D341Med (cell line): ENCODE data around the gene EFS.
"Not testable (repeated sequence)": the region's sequence is repeated elsewhere in the genome, so short reads cannot be mapped to it uniquely, and the experiment has no call there.

Source experiments
- DNase-seq: peaks from one replicate; pipeline ENCODE4 v3.0.0; 2012; ENCODE audit warnings: low spot score

EFS gene

DNA sequence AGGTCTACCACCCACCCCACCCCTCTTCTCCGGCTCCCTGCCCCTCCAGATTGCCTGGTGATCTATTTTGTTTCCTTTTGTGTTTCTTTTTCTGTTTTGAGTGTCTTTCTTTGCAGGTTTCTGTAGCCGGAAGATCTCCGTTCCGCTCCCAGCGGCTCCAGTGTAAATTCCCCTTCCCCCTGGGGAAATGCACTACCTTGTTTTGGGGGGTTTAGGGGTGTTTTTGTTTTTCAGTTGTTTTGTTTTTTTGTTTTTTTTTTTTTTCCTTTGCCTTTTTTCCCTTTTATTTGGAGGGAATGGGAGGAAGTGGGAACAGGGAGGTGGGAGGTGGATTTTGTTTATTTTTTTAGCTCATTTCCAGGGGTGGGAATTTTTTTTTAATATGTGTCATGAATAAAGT is 39.2 kb downstream of the EFS start:
- DNase-seq, result not testable (repeated sequence)

- no peak for DNase-seq
Observed at GRCh38 chr14:23324993-23325392, 40.0 kb downstream of the EFS start.

DNA sequence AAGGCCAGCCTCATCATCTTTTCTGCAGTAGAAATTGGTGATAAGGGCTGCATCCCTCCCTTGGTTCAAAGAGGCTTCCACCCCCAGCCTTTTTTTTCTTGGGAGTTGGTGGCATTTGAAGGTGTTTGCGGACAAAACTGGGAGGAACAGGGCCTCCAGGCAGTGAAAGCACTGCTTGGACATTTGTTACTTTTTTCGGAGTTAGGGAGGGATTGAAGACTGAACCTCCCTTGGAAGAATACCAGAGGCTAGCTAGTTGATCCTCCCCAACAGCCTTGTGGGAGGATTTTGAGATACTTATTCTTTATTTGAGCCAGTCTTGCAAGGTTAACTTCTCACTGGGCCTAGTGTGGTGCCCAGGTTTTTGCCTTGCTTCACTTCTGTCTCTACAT is 40.5 kb downstream of the EFS start:
- DNase-seq, result no peak

- no peak for DNase-seq
Observed at GRCh38 chr14:23323838-23324454, 41.0 kb downstream of the EFS start.

DNA sequence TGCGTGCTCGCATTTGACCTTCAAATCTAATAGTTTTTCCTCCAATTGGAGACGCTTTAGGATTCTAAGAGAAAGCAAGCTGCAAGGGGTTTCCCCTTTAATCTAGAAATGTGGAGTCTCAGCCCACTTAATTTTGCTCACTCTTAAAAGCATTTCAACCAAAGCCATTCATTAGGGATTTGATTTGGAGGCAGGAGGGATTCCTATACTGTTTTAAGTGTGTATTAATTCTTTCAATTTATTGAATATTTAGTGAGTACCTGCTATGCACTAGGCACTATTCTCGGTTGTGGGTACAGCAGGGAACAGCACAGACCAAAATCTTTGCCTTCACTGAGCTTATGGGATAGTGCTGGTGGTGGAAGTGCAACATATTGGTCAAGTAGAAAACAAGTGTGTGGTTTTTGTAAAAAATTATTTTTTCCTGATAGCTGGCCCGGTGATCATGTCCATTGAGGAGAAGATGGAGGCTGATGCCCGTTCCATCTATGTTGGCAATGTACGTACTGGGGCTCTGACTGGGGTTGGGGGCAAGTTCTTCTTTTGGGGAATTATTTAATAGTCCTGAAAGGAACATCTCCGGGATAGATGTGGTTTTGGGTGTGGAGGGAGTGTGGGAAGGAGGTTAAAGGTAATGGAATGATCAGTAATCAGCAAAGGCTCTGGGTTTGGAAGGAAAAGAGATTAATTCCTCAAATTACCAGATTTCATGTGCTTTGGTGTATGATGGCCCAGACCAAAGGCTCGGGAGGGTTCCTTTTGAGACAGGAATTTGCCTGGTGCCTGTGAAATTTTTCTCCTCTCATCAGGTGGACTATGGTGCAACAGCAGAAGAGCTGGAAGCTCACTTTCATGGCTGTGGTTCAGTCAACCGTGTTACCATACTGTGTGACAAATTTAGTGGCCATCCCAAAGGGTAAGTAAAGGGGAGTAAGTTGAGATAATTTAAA is 42.1 kb downstream of the EFS start:
- no peak for DNase-seq

GRCh38 chr14:23321572-23322547 is 43.1 kb downstream of the EFS start:
- DNase-seq, result peak; percentile 69

- DNase-seq, result peak; percentile 97
Observed at GRCh38 chr14:23320584-23321571, 44.1 kb downstream of the EFS start, which contains the start of gene PABPN1. Gene PABPN1 (plus strand): TSS chr14:23321457. CDS start chr14:23321470, 13 bp downstream.

GRCh38 chr14:23319746-23320583 is 45.0 kb downstream of the EFS start:
- DNase-seq, result no peak

- no peak for DNase-seq
Observed at GRCh38 chr14:23316300-23316699, 48.7 kb downstream of the EFS start.

DNA sequence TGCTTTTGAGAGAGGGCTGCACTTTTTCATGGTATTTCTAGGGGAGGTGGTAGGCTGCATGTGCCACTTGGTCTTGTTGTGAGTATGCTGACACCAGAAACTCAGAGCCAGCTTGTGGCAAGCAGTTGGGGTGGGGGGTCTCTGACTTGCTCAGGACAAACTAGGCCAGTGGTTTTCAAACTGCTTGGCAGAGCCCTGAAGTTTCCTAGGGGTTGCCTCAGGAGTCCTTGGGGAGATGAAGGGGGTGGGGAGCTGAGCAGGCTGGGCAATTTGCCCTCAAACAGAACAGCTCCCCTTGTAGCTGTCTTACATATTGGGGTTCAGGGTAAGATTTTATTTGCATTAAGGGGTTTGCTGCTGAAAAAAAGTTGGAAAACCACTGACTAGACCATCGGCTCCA is 54.4 kb downstream of the EFS start:
- no peak for DNase-seq

GRCh38 chr14:23308721-23309445 is 56.1 kb downstream of the EFS start:
- no peak for DNase-seq

- no peak for DNase-seq
Observed at GRCh38 chr14:23307687-23308644, 57.0 kb downstream of the EFS start.

DNA sequence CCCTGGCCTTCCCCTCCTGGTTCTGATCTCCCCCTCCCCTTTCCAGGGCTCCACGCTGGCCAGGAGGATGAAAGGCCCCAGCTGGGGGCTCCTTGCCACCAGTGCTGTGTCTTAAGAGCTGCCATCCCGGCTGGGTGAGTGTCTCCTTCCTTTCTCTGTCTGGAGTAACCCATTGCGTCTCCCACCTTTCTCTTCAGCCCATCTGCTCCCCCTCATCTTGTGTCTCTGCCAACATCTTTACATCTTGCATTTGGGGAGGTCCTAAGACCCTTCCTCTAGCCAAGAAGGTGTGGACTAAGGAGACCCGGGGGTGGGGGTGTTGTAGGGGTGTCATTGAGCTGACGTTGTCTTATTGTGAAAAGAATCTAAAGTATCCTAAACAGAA is 57.8 kb downstream of the EFS start:
- no peak for DNase-seq

DNA sequence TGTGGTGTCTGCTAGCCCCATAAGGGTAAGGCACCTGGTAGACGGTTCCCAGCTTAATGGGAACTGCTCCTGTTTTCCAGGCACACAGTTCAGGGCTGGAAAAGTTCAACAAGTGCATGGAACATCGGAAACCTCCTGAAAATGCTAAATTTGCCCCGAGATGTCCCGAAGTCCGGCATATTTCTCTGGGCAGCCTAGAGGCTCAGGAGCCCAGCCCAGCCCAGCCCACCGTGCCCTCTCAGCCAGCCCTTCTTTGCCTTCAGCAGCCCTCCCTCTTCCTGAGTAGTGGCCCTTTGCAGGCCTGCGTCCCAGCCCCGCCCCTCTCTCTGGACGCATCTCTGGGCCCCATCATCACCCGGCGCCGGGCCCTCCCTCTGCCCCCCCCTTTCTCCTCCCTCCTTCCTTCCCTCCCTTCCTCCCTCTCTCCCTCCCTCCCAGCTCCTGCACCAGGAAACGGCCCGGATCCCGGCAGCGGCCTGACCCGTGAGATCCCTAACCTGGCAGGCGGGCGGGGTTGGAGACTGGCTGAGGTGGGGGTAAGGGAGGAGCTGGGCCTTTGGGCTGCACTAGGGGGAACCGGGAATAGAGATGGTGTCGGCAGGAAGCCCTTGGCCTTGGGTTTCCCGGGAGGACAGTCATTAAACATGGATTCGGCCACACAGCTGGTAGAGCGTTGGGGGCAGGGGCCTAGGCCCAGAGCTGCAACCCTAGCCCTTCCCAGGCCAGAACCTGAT is 58.4 kb downstream of the EFS start, which contains the start of gene BCL2L2:
TSS of gene BCL2L2 (plus strand) at position 422 of the 734 bp plus-strand sequence. CDS start 935 bp downstream, outside the sequence.
- peak; percentile 88 for DNase-seq
